H9 (cell line): ENCODE results near the gene FAM170B. TPM values are rescaled to one million over a fixed set of nuclear protein-coding genes. Genes with fewer than 3 reads are reported as not detected.

ENCODE experiments used
- DNase-seq: peaks from one replicate; pipeline ENCODE4 v3.0.0-alpha.2; 2017
- H2AFZ ChIP-seq: one replicate; pipeline ENCODE4 v1.6.1; 2013; ENCODE audit warnings: mild to moderate bottlenecking, low read length, control low read depth, moderate library complexity
- H2AK5ac ChIP-seq: 2 replicates; pipeline ENCODE4 v1.6.1; 2013; ENCODE audit warnings: low read length, control low read depth, mixed read lengths; ENCODE audit not compliant: insufficient read length
- H2BK120ac ChIP-seq: one replicate; pipeline ENCODE4 v1.6.1; 2013; ENCODE audit warnings: low read depth, mild to moderate bottlenecking, low read length, control low read depth, inconsistent platforms; ENCODE audit not compliant: poor library complexity, severe bottlenecking
- H2BK12ac ChIP-seq: 2 replicates; pipeline ENCODE4 v1.6.1; 2013; ENCODE audit warnings: low read length, control low read depth, mixed read lengths, low read depth; ENCODE audit not compliant: insufficient read length
- H2BK15ac ChIP-seq: 2 replicates; pipeline ENCODE4 v1.6.1; 2013; ENCODE audit warnings: low read depth, low read length, control low read depth
- H2BK20ac ChIP-seq: one replicate; pipeline ENCODE4 v1.6.1; 2013; ENCODE audit warnings: low read depth, mild to moderate bottlenecking, low read length, control low read depth, inconsistent platforms; ENCODE audit not compliant: poor library complexity, severe bottlenecking
- H2BK5ac ChIP-seq: 2 replicates; pipeline ENCODE4 v1.6.1; 2013; ENCODE audit warnings: low read length, control low read depth, mixed read lengths; ENCODE audit not compliant: insufficient read length
- H3K14ac ChIP-seq: 2 replicates; pipeline ENCODE4 v1.6.1; 2013; ENCODE audit warnings: low read length, control low read depth; ENCODE audit not compliant: insufficient read depth
- H3K18ac ChIP-seq: 2 replicates; pipeline ENCODE4 v1.6.1; 2013; ENCODE audit warnings: low read depth, mild to moderate bottlenecking, mixed read lengths, low read length, control low read depth; ENCODE audit not compliant: insufficient read length
- H3K23ac ChIP-seq: 2 replicates; pipeline ENCODE4 v1.6.1; 2013; ENCODE audit warnings: low read length, control low read depth, mixed read lengths, low read depth; ENCODE audit not compliant: insufficient read length
- H3K23me2 ChIP-seq: 2 replicates; pipeline ENCODE4 v1.6.1; 2013; ENCODE audit warnings: low read depth, mild to moderate bottlenecking, mixed read lengths, low read length, control low read depth; ENCODE audit not compliant: insufficient read length, poor library complexity, severe bottlenecking
- H3K27ac ChIP-seq: 2 replicates; pipeline ENCODE4 v1.5.1; 2013; ENCODE audit warnings: low read length, control low read depth, mixed read lengths, low read depth; ENCODE audit not compliant: insufficient read length
- H3K27me3 ChIP-seq: 2 replicates; pipeline ENCODE4 v1.6.1; 2013; ENCODE audit warnings: low read length, control low read depth, inconsistent platforms; ENCODE audit not compliant: insufficient read depth
- H3K4ac ChIP-seq: 2 replicates; pipeline ENCODE4 v1.6.1; 2013; ENCODE audit warnings: low read depth, mild to moderate bottlenecking, control low read depth, inconsistent platforms, low read length, moderate library complexity
- H3K4me1 ChIP-seq: 2 replicates; pipeline ENCODE4 v1.6.1; 2013; ENCODE audit warnings: low read length, control low read depth, inconsistent platforms; ENCODE audit not compliant: insufficient read depth
- H3K4me2 ChIP-seq: 2 replicates; pipeline ENCODE4 v1.6.1; 2013; ENCODE audit warnings: low read length, control low read depth, mixed read lengths; ENCODE audit not compliant: insufficient read length, insufficient read depth
- H3K56ac ChIP-seq: 2 replicates; pipeline ENCODE4 v1.6.1; 2013; ENCODE audit warnings: low read depth, mild to moderate bottlenecking, mixed read lengths, low read length, control low read depth; ENCODE audit not compliant: insufficient read length
- H3K79me1 ChIP-seq: 2 replicates; pipeline ENCODE4 v1.6.1; 2013; ENCODE audit warnings: low read depth, mild to moderate bottlenecking, moderate library complexity, low read length, control low read depth, inconsistent platforms; ENCODE audit not compliant: insufficient read depth, poor library complexity, severe bottlenecking
- H3K79me2 ChIP-seq: 2 replicates; pipeline ENCODE4 v1.6.1; 2013; ENCODE audit warnings: low read length, control low read depth, inconsistent platforms; ENCODE audit not compliant: insufficient read depth
- H3K9ac ChIP-seq: 2 replicates; pipeline ENCODE4 v1.6.1; 2013; ENCODE audit warnings: low read length, control low read depth, mixed read lengths; ENCODE audit not compliant: insufficient read length; ENCODE audit errors: extremely low read depth
- H3K9me3 ChIP-seq: one replicate; pipeline ENCODE4 v1.6.1; 2013; ENCODE audit warnings: low read depth, low read length, inconsistent platforms; ENCODE audit not compliant: control insufficient read depth
- H3T11ph ChIP-seq: one replicate; pipeline ENCODE4 v1.6.1; 2013; ENCODE audit warnings: mild to moderate bottlenecking, low read length, control low read depth, inconsistent platforms
- H4K20me1 ChIP-seq: one replicate; pipeline ENCODE4 v1.6.1; 2013; ENCODE audit not compliant: control insufficient read depth, insufficient read length, insufficient read depth
- H4K5ac ChIP-seq: 2 replicates; pipeline ENCODE4 v1.6.1; 2013; ENCODE audit warnings: low read depth, mild to moderate bottlenecking, mixed read lengths, low read length, control low read depth; ENCODE audit not compliant: insufficient read length
- H4K8ac ChIP-seq: replicated peaks from 2 replicates; pipeline ENCODE4 v1.6.1; 2013; ENCODE audit warnings: low read length, control low read depth, mixed read lengths, low read depth; ENCODE audit not compliant: insufficient read length
- H4K91ac ChIP-seq: 2 replicates; pipeline ENCODE4 v1.6.1; 2013; ENCODE audit warnings: low read depth, mild to moderate bottlenecking, moderate library complexity, mixed read lengths, low read length, control low read depth; ENCODE audit not compliant: insufficient read length
- H3K27ac Mint-ChIP-seq, 3 experiments: 2 replicates in 2 of 3; 3 replicates in 1 of 3; pipeline ENCODE4 v1.8.0; 2020 to 2021; ENCODE audit warnings: mixed read lengths in 3 of 3, mild to moderate bottlenecking in 1 of 3, moderate library complexity in 1 of 3
- H3K27me3 Mint-ChIP-seq: 2 replicates; pipeline ENCODE4 v1.8.0; 2021; ENCODE audit warnings: low read depth, mild to moderate bottlenecking, moderate library complexity, mixed read lengths
- H3K36me3 Mint-ChIP-seq, 3 experiments: 2 replicates in 2 of 3; 3 replicates in 1 of 3; pipeline ENCODE4 v1.8.0; 2020 to 2021; ENCODE audit warnings: low read depth in 3 of 3, mixed read lengths in 3 of 3; ENCODE audit not compliant: insufficient read depth in 1 of 3
- H3K4me1 Mint-ChIP-seq, 2 experiments: 2 replicates each; pipeline ENCODE4 v1.8.0; 2020; ENCODE audit warnings: mixed read lengths in 2 of 2
- H3K4me3 Mint-ChIP-seq, 2 experiments: 2 replicates in 1 of 2; 3 replicates in 1 of 2; pipeline ENCODE4 v1.8.0; 2020 to 2021; ENCODE audit warnings: mild to moderate bottlenecking in 2 of 2, mixed read lengths in 2 of 2, moderate library complexity in 1 of 2
- H3K9me3 Mint-ChIP-seq, 2 experiments: 2 replicates in 1 of 2; 3 replicates in 1 of 2; pipeline ENCODE4 v1.8.0; 2020; ENCODE audit warnings: mild to moderate bottlenecking in 2 of 2, mixed read lengths in 2 of 2, moderate library complexity in 1 of 2
- CTCF ChIP-seq: fragments of 200-600 bp; sonication (generic); conservative IDR thresholded peaks from 3 replicates; pipeline ENCODE4 v1.8.0; 2021; ENCODE audit warnings: antibody characterized with exemption, mild to moderate bottlenecking
- WGBS: extraction: QIAGEN DNeasy Blood & Tissue Kit; methylation state at CpG from one replicate; pipeline ENCODE4 v1.1.7; 2013; ENCODE audit warnings: missing lambda C conversion rate, low lambda C conversion rate, mixed read lengths; ENCODE audit not compliant: insufficient read length; ENCODE audit errors: extremely low coverage; 5-methylcytosine and 5-hydroxymethylcytosine counted together
- total RNA-seq: library from RNA; stranded (reverse); gene quantifications from 2 replicates; pipeline ENCODE4 v1.2.1, GENCODE V29; 2021

The FAM170B gene
- total RNA-seq, 1 experiment from 2014 or later = not detected

GRCh38 chr10:49132362-49132737 lies 1.5 kb downstream of the FAM170B start:
- Mint-ChIP-seq H3K4me1 (peaks cover 0 to 4% of the 10 kb centered on the region in 2 experiments; a peak in 3 of 4 replicates), H3K36me3 (no peaks in the 10 kb centered on the region), H3K9me3 (peaks cover 0 to 2% of the 10 kb centered on the region in 2 experiments; a peak in 3 of 5 replicates), H3K27ac (no peak overlapping the region), H3K4me3 (no peak overlapping the region), H3K27me3 (peaks cover 13% of the 10 kb centered on the region)
- Histone ChIP-seq H3K9ac (no peak overlapping the region), H3K79me2 (no peaks in the 10 kb centered on the region), H3K18ac (no peak overlapping the region), H3K27ac (no peak overlapping the region), H2AFZ (no peak overlapping the region), H3K4me1 (no peaks in the 10 kb centered on the region; the same call in 1 of the 2 replicates), H3K27me3 (no peaks in the 10 kb centered on the region), H2BK12ac (no peak overlapping the region), H3T11ph (no peak overlapping the region), H3K9me3 (no peaks in the 10 kb centered on the region), H3K79me1 (no peaks in the 10 kb centered on the region), H2BK5ac (no peak overlapping the region), H3K4me2 (no peak overlapping the region), H2BK20ac (no peak overlapping the region), H4K8ac (no peak overlapping the region), H3K56ac (no peak overlapping the region), H3K23me2 (no peaks in the 10 kb centered on the region), H4K91ac (no peak overlapping the region), H2AK5ac (no peak overlapping the region), H2BK15ac (no peak overlapping the region), H3K4ac (no peak overlapping the region), H3K14ac (no peak overlapping the region), H3K23ac (no peak overlapping the region), H4K5ac (no peak overlapping the region), H4K20me1 (no peaks in the 10 kb centered on the region), H2BK120ac (no peak overlapping the region)
- DNase-seq = no peak
- no CpG with 5 or more reads among the region's 2 CpGs for WGBS
- TF ChIP-seq CTCF = peak; percentile 28; the same call in 1 of the 3 replicates
